ENCODE results near the gene RBM47.
A peak's percentile ranks its signal among the peaks of the same experiment; 100 is the strongest.
"Not testable (repeated sequence)": the region's sequence is repeated elsewhere in the genome, so short reads cannot be mapped to it uniquely, and the experiment has no call there.

Gene RBM47

DNA sequence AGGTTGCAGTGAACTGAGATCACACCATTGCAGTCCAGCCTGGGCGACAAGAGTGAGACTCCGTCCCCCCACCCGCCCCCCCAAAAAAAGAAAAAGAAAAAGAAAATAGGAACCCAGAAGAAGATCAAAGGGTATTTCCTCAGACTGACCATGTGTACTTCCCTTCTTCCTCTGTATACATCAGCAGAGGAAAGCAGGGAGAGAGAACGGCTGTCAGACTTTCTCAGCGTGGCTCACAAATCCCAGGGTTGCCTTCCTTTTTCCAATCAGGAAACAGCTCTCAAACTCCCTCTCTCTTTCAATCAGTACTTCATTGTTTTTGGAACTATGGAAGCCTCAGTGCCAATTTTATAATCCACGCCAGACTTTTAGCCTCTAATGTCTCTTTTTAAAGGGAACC lies 235.4 kb downstream of the RBM47 start:
- Histone ChIP-seq H3K4me3 (replicated peaks; ENCODE audit: insufficient read depth, low read length) (no peak overlapping the region), H3K27ac (replicated peaks) (no peak overlapping the region), H3K27me3 (ENCODE audit: insufficient read depth, poor library complexity, severe bottlenecking) (no peaks in the 10 kb centered on the region)
- DNase-seq (ENCODE audit: low read depth in 1 of 2, low spot score in 1 of 2), result no peak
- TF ChIP-seq, protein P1, sequence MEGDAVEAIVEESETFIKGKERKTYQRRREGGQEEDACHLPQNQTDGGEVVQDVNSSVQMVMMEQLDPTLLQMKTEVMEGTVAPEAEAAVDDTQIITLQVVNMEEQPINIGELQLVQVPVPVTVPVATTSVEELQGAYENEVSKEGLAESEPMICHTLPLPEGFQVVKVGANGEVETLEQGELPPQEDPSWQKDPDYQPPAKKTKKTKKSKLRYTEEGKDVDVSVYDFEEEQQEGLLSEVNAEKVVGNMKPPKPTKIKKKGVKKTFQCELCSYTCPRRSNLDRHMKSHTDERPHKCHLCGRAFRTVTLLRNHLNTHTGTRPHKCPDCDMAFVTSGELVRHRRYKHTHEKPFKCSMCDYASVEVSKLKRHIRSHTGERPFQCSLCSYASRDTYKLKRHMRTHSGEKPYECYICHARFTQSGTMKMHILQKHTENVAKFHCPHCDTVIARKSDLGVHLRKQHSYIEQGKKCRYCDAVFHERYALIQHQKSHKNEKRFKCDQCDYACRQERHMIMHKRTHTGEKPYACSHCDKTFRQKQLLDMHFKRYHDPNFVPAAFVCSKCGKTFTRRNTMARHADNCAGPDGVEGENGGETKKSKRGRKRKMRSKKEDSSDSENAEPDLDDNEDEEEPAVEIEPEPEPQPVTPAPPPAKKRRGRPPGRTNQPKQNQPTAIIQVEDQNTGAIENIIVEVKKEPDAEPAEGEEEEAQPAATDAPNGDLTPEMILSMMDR (IDR thresholded peaks at IDR 0.05; ENCODE audit: insufficient read depth, low read length), result no peak
- peak; percentile 10; the same call in 1 of the 2 replicates for TF ChIP-seq SPI1 (IDR thresholded peaks at IDR 0.05; ENCODE audit: borderline replicate concordance, low read depth)

DNA sequence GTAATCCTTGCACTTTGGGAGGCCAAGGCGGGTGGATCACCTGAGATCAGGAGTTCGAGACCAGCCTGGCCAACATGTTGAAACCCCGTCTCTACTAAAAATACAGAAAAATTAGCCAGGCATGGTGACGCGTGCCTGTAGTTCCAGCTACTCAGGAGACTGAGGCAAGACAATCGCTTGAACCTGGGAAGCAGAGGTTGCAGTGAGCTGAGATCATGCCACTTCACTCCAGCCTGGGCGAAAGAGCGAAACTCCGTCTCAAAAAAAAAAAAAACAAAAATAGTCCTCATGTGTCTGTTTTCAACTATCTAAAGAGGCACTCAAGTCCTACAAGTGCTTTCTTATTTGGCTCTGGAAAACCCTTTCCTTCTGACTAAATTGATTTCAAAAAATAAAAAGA lies 237.4 kb downstream of the RBM47 start:
- DNase-seq (ENCODE audit: low read depth in 1 of 2, low spot score in 1 of 2); H3K4me3 ChIP-seq (replicated peaks; ENCODE audit: insufficient read depth, low read length); H3K27ac ChIP-seq (replicated peaks); H3K27me3 ChIP-seq (ENCODE audit: insufficient read depth, poor library complexity, severe bottlenecking): not testable (repeated sequence)

DNA sequence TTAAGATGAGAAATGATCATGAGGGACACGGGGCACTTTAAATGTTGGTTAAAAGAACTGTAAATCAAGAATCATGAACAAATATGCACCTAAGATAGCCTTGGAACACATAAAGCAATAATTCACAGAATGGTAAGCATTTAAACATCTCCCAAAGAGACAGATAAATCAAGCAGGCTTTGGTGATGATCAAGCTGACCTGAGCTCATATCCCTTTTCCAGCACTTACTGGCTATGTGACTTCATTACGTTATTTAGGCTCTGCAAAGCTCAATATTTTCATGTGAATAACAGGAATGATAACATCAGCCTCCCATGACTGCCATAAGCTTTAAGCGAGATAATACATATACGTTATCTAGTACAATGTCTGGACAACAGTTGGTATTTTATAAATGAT lies 239.7 kb downstream of the RBM47 start:
- Histone ChIP-seq H3K27ac (replicated peaks) (no peak overlapping the region), H3K4me3 (replicated peaks; ENCODE audit: insufficient read depth, low read length) (no peak overlapping the region), H3K27me3 (ENCODE audit: insufficient read depth, poor library complexity, severe bottlenecking) (no peaks in the 10 kb centered on the region)
- no peak for DNase-seq (ENCODE audit: low read depth in 1 of 2, low spot score in 1 of 2)
- no peak for TF ChIP-seq SPI1 (IDR thresholded peaks at IDR 0.05; ENCODE audit: borderline replicate concordance, low read depth)
- TF ChIP-seq, protein P2, sequence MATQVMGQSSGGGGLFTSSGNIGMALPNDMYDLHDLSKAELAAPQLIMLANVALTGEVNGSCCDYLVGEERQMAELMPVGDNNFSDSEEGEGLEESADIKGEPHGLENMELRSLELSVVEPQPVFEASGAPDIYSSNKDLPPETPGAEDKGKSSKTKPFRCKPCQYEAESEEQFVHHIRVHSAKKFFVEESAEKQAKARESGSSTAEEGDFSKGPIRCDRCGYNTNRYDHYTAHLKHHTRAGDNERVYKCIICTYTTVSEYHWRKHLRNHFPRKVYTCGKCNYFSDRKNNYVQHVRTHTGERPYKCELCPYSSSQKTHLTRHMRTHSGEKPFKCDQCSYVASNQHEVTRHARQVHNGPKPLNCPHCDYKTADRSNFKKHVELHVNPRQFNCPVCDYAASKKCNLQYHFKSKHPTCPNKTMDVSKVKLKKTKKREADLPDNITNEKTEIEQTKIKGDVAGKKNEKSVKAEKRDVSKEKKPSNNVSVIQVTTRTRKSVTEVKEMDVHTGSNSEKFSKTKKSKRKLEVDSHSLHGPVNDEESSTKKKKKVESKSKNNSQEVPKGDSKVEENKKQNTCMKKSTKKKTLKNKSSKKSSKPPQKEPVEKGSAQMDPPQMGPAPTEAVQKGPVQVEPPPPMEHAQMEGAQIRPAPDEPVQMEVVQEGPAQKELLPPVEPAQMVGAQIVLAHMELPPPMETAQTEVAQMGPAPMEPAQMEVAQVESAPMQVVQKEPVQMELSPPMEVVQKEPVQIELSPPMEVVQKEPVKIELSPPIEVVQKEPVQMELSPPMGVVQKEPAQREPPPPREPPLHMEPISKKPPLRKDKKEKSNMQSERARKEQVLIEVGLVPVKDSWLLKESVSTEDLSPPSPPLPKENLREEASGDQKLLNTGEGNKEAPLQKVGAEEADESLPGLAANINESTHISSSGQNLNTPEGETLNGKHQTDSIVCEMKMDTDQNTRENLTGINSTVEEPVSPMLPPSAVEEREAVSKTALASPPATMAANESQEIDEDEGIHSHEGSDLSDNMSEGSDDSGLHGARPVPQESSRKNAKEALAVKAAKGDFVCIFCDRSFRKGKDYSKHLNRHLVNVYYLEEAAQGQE (IDR thresholded peaks at IDR 0.05; ENCODE audit: insufficient replicate concordance, low read depth), result no peak

DNA sequence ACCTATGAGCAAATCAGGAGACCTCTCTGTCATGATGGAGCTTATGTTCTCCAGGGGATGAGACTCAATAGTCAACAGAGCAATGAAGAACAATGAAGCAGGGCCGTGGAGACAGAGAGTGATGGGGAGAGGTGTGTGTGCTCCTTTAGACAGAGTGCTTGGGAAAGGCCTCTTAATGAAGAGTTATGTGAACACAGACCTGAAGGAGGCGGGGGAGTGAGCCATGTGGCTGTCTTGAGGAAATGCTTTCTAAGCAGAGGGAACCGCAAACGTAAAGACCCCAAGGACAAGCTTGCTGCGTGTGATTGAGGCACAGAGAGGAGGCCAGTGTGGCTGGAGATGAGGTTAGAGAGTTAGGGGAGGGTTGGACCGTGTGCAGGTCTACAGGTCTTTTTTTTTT lies 241.4 kb downstream of the RBM47 start:
- no peaks in the 10 kb centered on the region for H3K27me3 ChIP-seq (ENCODE audit: insufficient read depth, poor library complexity, severe bottlenecking)
- TF ChIP-seq, protein P2 (IDR thresholded peaks at IDR 0.05; ENCODE audit: insufficient replicate concordance, low read depth), result no peak
- TF ChIP-seq GABPA (IDR thresholded peaks at IDR 0.05; ENCODE audit: low read depth) (no peak), SPI1 (IDR thresholded peaks at IDR 0.05; ENCODE audit: borderline replicate concordance, low read depth) (no peak), POLR2AphosphoS5 (IDR thresholded peaks at IDR 0.05; ENCODE audit: low read depth) (no peak)
- TF ChIP-seq, protein P1 (IDR thresholded peaks at IDR 0.05; ENCODE audit: insufficient read depth, low read length), result no peak
- no peak overlapping the region for H3K4me3 ChIP-seq (replicated peaks; ENCODE audit: insufficient read depth, low read length)
- H3K27ac ChIP-seq (replicated peaks), result no peak overlapping the region
- peak in 1 of 2 experiments; percentile 38 for DNase-seq (ENCODE audit: low read depth in 1 of 2, low spot score in 1 of 2)

DNA sequence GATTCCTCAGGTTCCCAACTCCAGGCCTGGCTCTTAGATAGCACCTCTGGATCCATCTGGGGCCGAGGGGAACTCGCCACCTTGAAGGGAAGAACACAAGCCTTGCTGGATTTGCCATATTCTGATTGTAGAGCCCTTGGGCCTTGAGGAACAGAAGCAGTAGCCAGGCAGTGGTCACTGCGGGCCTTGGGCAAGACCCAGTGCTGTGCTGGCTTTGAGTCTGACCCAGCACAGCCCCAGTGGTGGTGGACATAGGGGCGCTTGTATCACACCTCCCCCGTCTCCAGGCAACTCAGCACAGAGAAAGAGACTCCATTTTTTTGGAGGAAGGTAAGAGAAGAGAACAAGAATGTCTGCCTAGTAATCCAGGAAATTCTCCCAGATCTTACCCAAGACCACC lies 249.0 kb downstream of the RBM47 start:
- no peak for DNase-seq (ENCODE audit: low read depth in 1 of 2, low spot score in 1 of 2)
- Histone ChIP-seq H3K27me3 (ENCODE audit: insufficient read depth, poor library complexity, severe bottlenecking) (no peaks in the 10 kb centered on the region), H3K27ac (replicated peaks) (no peak overlapping the region), H3K4me3 (replicated peaks; ENCODE audit: insufficient read depth, low read length) (no peak overlapping the region)
- TF ChIP-seq, protein P1 (IDR thresholded peaks at IDR 0.05; ENCODE audit: insufficient read depth, low read length), result no peak
- TF ChIP-seq, protein P2 (IDR thresholded peaks at IDR 0.05; ENCODE audit: insufficient replicate concordance, low read depth), result no peak
- TF ChIP-seq GABPA (IDR thresholded peaks at IDR 0.05; ENCODE audit: low read depth), result no peak
- TF ChIP-seq POLR2AphosphoS5 (IDR thresholded peaks at IDR 0.05; ENCODE audit: low read depth), result no peak
- no peak for TF ChIP-seq SPI1 (IDR thresholded peaks at IDR 0.05; ENCODE audit: borderline replicate concordance, low read depth)
